ENCODE measurements around the gene EMID1. TPM values are rescaled to one million over a fixed set of nuclear protein-coding genes. Genes with fewer than 3 reads are reported as not detected.

The EMID1 gene
- total RNA-seq, 1 experiment from 2014 or later = 5.4 TPM

DNA sequence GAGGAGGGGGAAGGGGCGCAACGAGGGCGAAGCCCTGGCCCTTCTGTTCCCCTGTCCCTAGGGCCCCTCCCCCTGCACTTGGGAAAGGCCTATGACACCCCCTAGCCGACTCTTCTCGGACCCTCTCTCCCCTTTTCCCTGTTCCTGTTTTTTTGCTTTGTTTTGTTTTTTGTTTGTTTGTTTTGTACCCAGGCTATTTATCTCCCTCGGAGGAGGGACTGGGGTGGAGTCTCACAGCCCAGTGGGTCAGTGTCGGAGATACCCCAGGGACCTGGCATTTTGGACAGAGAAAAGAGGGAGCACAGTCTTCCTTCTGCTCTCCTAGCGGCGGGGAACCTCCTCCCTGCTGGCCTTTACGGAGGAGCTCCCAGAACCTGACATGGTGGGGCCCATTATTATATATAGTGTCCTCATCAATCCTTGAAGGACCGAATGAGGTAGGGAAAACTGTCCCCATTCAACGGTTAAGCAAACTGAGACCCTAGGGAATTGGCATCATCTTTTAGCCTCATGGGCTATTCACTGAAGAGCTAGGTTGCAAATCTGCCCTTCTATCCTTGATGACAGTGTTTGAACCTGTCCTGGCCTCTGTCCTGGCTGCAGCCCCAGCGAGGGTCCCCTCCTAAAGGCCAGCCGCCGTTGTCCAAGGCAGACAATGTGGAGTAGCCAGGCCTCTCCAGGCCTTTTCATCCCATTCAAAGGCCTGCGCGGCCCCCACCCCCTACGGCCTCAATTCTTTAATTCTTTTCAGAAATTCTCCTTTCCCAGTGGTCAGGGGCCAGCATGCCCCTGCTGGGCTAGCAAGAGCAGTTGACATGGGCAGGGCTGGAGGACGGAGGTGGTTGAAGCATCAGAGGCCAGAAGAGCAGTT lies 911 bp downstream of the EMID1 start:
- Histone ChIP-seq H4K5ac (ENCODE audit: insufficient read length, low read depth, low read length) (no peak overlapping the region), H3K27ac (ENCODE audit: insufficient read length, low read depth, low read length) (no peak overlapping the region), H2BK15ac (ENCODE audit: low read depth, low read length) (no peak overlapping the region), H3K4me1 (ENCODE audit: insufficient read depth, low read length) (no peaks in the 10 kb centered on the region; the same call in 1 of the 2 replicates), H2BK120ac (ENCODE audit: low read depth, low read length, poor library complexity, severe bottlenecking) (no peak overlapping the region), H3K23me2 (ENCODE audit: insufficient read length, low read depth, low read length, poor library complexity, severe bottlenecking) (peaks cover 4% of the 10 kb centered on the region), H3K79me2 (ENCODE audit: insufficient read depth, low read length) (no peaks in the 10 kb centered on the region), H2BK12ac (ENCODE audit: insufficient read length, low read depth, low read length) (no peak overlapping the region), H3K23ac (ENCODE audit: insufficient read length, low read depth, low read length) (no peak overlapping the region), H3K79me1 (ENCODE audit: insufficient read depth, low read depth, low read length, poor library complexity, severe bottlenecking) (no peaks in the 10 kb centered on the region), H4K8ac (replicated peaks; ENCODE audit: insufficient read length, low read depth, low read length) (no peak overlapping the region), H3K9me3 (ENCODE audit: control insufficient read depth, low read depth, low read length) (no peaks in the 10 kb centered on the region), H4K91ac (ENCODE audit: insufficient read length, low read depth, low read length) (no peak overlapping the region), H2BK20ac (ENCODE audit: low read depth, low read length, poor library complexity, severe bottlenecking) (no peak overlapping the region), H3K18ac (ENCODE audit: insufficient read length, low read depth, low read length) (no peak overlapping the region), H4K20me1 (ENCODE audit: control insufficient read depth, insufficient read depth, insufficient read length) (no peaks in the 10 kb centered on the region), H3K4me2 (ENCODE audit: insufficient read depth, insufficient read length, low read length) (peak overlapping the region; percentile 61), H2BK5ac (ENCODE audit: insufficient read length, low read length) (no peak overlapping the region), H3K56ac (ENCODE audit: insufficient read length, low read depth, low read length) (no peak overlapping the region), H3K9ac (ENCODE audit: extremely low read depth, insufficient read length, low read length) (no peak overlapping the region), H3K27me3 (ENCODE audit: insufficient read depth, low read length) (no peaks in the 10 kb centered on the region), H3K14ac (ENCODE audit: insufficient read depth, low read length) (0 out of 2 replicates have a peak overlapping the region, but pooled peaks have one; percentile 38), H2AFZ (ENCODE audit: low read length) (no peak overlapping the region), H3K4ac (ENCODE audit: low read depth, low read length) (no peak overlapping the region), H2AK5ac (ENCODE audit: insufficient read length, low read length) (no peak overlapping the region), H3T11ph (ENCODE audit: low read length) (no peak overlapping the region)
- Mint-ChIP-seq H3K4me3 (peak overlapping the region; percentile 72 to 91), H3K27me3 (ENCODE audit: low read depth) (peaks cover 22% of the 10 kb centered on the region), H3K9me3 (no peaks in the 10 kb centered on the region; a peak in 1 of 5 replicates), H3K4me1 (peaks cover 27 to 38% of the 10 kb centered on the region in 2 experiments), H3K36me3 (ENCODE audit: insufficient read depth in 1 of 3, low read depth in 3 of 3) (no peaks in the 10 kb centered on the region; a peak in 1 of 7 replicates), H3K27ac (no peak overlapping the region; a peak in 1 of 7 replicates)
- WGBS (ENCODE audit: extremely low coverage, insufficient read length, low lambda C conversion rate) = no CpG with 5 or more reads among the region's 19 CpGs
- TF ChIP-seq, protein P1, sequence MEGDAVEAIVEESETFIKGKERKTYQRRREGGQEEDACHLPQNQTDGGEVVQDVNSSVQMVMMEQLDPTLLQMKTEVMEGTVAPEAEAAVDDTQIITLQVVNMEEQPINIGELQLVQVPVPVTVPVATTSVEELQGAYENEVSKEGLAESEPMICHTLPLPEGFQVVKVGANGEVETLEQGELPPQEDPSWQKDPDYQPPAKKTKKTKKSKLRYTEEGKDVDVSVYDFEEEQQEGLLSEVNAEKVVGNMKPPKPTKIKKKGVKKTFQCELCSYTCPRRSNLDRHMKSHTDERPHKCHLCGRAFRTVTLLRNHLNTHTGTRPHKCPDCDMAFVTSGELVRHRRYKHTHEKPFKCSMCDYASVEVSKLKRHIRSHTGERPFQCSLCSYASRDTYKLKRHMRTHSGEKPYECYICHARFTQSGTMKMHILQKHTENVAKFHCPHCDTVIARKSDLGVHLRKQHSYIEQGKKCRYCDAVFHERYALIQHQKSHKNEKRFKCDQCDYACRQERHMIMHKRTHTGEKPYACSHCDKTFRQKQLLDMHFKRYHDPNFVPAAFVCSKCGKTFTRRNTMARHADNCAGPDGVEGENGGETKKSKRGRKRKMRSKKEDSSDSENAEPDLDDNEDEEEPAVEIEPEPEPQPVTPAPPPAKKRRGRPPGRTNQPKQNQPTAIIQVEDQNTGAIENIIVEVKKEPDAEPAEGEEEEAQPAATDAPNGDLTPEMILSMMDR (conservative IDR thresholded peaks at IDR 0.05) = no peak
- no peak for DNase-seq

Data from H9 (cell line).